ENCODE results near the gene HK1. TPM values are rescaled to one million over a fixed set of nuclear protein-coding genes. Genes with fewer than 3 reads are reported as not detected.

Gene HK1
- total and polyA plus RNA-seq, 4 donors = 1.8 to 166 (median 7.4) TPM

DNA sequence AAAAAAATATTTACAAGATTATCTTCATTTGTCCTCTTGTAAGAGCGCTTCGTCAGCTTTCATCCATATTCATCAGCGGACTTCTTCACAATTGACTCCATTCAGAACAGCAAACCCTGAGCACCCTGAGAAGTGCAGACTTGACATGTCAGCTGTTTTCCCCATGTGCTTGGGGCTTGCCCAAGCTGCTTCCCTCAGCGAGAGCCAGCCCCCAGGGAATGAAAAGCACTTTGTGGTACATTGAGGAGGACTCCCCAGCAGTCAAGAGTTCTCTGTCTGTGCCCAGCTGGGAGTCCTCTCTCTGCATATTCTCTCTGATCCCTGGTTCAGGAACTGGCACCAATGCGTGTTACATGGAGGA, 35.5 kb upstream of the HK1 start:
- no peak for DNase-seq (ENCODE audit: low spot score)
- no peak overlapping the region for H3K4me3 ChIP-seq (ENCODE audit: low read depth in 1 of 3, low read length in 3 of 3)
- TF ChIP-seq, protein P1, sequence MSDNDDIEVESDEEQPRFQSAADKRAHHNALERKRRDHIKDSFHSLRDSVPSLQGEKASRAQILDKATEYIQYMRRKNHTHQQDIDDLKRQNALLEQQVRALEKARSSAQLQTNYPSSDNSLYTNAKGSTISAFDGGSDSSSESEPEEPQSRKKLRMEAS (IDR thresholded peaks at IDR 0.05) = no peak
- TF ChIP-seq HNF4G (IDR thresholded peaks at IDR 0.05) (no peak), GABPA (IDR thresholded peaks at IDR 0.05 in 1 of 2, conservative IDR thresholded peaks at IDR 0.05 in 1 of 2) (no peak), EGR1 (IDR thresholded peaks at IDR 0.05; ENCODE audit: low read depth in 2 of 2) (no peak), RXRA (IDR thresholded peaks at IDR 0.05) (no peak), TAF1 (conservative IDR thresholded peaks at IDR 0.05) (no peak), RAD21 (IDR thresholded peaks at IDR 0.05) (no peak), NR2F2 (IDR thresholded peaks at IDR 0.05) (no peak)
- TF ChIP-seq, protein P2, sequence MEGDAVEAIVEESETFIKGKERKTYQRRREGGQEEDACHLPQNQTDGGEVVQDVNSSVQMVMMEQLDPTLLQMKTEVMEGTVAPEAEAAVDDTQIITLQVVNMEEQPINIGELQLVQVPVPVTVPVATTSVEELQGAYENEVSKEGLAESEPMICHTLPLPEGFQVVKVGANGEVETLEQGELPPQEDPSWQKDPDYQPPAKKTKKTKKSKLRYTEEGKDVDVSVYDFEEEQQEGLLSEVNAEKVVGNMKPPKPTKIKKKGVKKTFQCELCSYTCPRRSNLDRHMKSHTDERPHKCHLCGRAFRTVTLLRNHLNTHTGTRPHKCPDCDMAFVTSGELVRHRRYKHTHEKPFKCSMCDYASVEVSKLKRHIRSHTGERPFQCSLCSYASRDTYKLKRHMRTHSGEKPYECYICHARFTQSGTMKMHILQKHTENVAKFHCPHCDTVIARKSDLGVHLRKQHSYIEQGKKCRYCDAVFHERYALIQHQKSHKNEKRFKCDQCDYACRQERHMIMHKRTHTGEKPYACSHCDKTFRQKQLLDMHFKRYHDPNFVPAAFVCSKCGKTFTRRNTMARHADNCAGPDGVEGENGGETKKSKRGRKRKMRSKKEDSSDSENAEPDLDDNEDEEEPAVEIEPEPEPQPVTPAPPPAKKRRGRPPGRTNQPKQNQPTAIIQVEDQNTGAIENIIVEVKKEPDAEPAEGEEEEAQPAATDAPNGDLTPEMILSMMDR (IDR thresholded peaks at IDR 0.05; ENCODE audit: low read depth, low read length, missing input control) = no peak
- WGBS = 83% methylated on average over 5 of the region's 5 CpGs
- no peaks in the 10 kb centered on the region for H3K9me3 ChIP-seq (ENCODE audit: control insufficient read depth in 4 of 4, low read length in 3 of 4)
- peaks cover 0 to 4% (median 0%) of the 10 kb centered on the region in 4 donors for H3K4me1 ChIP-seq (ENCODE audit: control insufficient read depth in 4 of 4, insufficient read depth in 4 of 4, low read length in 3 of 4)
- no peak overlapping the region for H3K27ac ChIP-seq (ENCODE audit: low read depth in 1 of 2, low read length in 2 of 2)
- H3K36me3 ChIP-seq (ENCODE audit: control insufficient read depth in 4 of 4, insufficient read depth in 3 of 4, low read depth in 1 of 4, low read length in 3 of 4) = no peaks in the 10 kb centered on the region
- H3K9ac ChIP-seq (ENCODE audit: low read depth in 1 of 2, low read length in 2 of 2) = no peak overlapping the region
- H3K27me3 ChIP-seq (ENCODE audit: control insufficient read depth in 4 of 4, insufficient read depth in 4 of 4, low read length in 3 of 4) = no peaks in the 10 kb centered on the region

DNA sequence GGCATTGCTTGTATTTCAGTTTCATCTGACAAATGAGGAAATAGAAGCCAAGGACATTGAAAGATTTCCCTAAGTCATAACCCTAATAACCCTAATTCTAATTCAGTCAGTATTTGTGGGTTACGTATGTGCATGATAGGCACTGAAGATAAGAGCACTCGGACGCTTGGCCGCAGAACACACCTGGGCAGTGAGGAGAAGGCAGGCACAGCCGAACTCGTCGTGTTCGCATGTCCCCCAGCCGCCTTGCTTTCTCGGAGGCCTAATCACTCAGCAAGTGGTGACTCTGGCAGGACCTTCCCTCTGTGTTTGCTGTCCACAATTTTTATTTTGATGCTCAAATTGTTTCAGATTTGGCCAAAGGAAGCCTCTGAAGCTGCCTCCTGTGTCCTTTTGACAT, 34.5 kb upstream of the HK1 start:
- H3K9me3 ChIP-seq (ENCODE audit: control insufficient read depth in 4 of 4, low read length in 3 of 4) = no peaks in the 10 kb centered on the region
- peaks cover 0 to 2% (median 0%) of the 10 kb centered on the region in 4 donors for H3K4me1 ChIP-seq (ENCODE audit: control insufficient read depth in 4 of 4, insufficient read depth in 4 of 4, low read length in 3 of 4)
- H3K27me3 ChIP-seq (ENCODE audit: control insufficient read depth in 4 of 4, insufficient read depth in 4 of 4, low read length in 3 of 4) = no peaks in the 10 kb centered on the region
- TF ChIP-seq RXRA (IDR thresholded peaks at IDR 0.05) (no peak), RAD21 (IDR thresholded peaks at IDR 0.05) (no peak), FOXA1 (IDR thresholded peaks at IDR 0.05) (no peak), GABPA (IDR thresholded peaks at IDR 0.05 in 1 of 2, conservative IDR thresholded peaks at IDR 0.05 in 1 of 2) (no peak), EGR1 (IDR thresholded peaks at IDR 0.05; ENCODE audit: low read depth in 2 of 2) (no peak), TAF1 (conservative IDR thresholded peaks at IDR 0.05) (no peak)
- TF ChIP-seq, protein P3, sequence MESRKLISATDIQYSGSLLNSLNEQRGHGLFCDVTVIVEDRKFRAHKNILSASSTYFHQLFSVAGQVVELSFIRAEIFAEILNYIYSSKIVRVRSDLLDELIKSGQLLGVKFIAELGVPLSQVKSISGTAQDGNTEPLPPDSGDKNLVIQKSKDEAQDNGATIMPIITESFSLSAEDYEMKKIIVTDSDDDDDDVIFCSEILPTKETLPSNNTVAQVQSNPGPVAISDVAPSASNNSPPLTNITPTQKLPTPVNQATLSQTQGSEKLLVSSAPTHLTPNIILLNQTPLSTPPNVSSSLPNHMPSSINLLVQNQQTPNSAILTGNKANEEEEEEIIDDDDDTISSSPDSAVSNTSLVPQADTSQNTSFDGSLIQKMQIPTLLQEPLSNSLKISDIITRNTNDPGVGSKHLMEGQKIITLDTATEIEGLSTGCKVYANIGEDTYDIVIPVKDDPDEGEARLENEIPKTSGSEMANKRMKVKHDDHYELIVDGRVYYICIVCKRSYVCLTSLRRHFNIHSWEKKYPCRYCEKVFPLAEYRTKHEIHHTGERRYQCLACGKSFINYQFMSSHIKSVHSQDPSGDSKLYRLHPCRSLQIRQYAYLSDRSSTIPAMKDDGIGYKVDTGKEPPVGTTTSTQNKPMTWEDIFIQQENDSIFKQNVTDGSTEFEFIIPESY (IDR thresholded peaks at IDR 0.05) = no peak
- TF ChIP-seq, protein P1 (IDR thresholded peaks at IDR 0.05) = no peak
- no peak overlapping the region for H3K4me3 ChIP-seq (ENCODE audit: low read depth in 1 of 3, low read length in 3 of 3)
- DNase-seq (ENCODE audit: low spot score) = no peak
- H3K9ac ChIP-seq (ENCODE audit: low read depth in 1 of 2, low read length in 2 of 2) = no peak overlapping the region
- H3K36me3 ChIP-seq (ENCODE audit: control insufficient read depth in 4 of 4, insufficient read depth in 3 of 4, low read depth in 1 of 4, low read length in 3 of 4) = no peaks in the 10 kb centered on the region
- H3K27ac ChIP-seq (ENCODE audit: low read depth in 1 of 2, low read length in 2 of 2) = no peak overlapping the region
- WGBS = 90% methylated on average over 10 of the region's 10 CpGs

DNA sequence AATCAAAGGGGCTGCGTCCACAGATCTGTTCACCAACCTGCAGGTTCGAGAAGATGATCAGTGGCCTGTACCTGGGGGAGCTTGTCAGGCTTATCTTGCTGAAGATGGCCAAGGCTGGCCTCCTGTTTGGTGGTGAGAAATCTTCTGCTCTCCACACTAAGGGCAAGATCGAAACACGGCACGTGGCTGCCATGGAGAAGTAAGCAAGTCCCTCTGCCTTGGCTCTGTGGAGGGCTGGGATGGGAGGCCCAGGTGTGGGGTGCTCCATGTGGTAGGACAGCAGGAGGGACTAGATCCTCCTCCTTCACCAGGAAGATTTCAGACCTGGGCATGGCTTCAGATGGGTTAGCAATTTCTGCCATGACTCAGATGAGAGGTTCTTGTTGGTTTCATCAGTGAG, 32.3 kb upstream of the HK1 start:
- WGBS = 95% methylated on average over 5 of the region's 5 CpGs
- no peak for DNase-seq (ENCODE audit: low spot score)
- Histone ChIP-seq H3K36me3 (ENCODE audit: control insufficient read depth in 4 of 4, insufficient read depth in 3 of 4, low read depth in 1 of 4, low read length in 3 of 4) (no peaks in the 10 kb centered on the region), H3K4me3 (ENCODE audit: low read depth in 1 of 3, low read length in 3 of 3) (no peak overlapping the region), H3K27ac (ENCODE audit: low read depth in 1 of 2, low read length in 2 of 2) (no peak overlapping the region), H3K4me1 (ENCODE audit: control insufficient read depth in 4 of 4, insufficient read depth in 4 of 4, low read length in 3 of 4) (no peaks in the 10 kb centered on the region), H3K9me3 (ENCODE audit: control insufficient read depth in 4 of 4, low read length in 3 of 4) (no peaks in the 10 kb centered on the region), H3K27me3 (ENCODE audit: control insufficient read depth in 4 of 4, insufficient read depth in 4 of 4, low read length in 3 of 4) (no peaks in the 10 kb centered on the region), H3K9ac (ENCODE audit: low read depth in 1 of 2, low read length in 2 of 2) (no peak overlapping the region)
- TF ChIP-seq SP1 (IDR thresholded peaks at IDR 0.05) (no peak), YY1 (IDR thresholded peaks at IDR 0.05) (no peak)
- TF ChIP-seq, protein P1 (IDR thresholded peaks at IDR 0.05) = no peak
- TF ChIP-seq, protein P2 (IDR thresholded peaks at IDR 0.05; ENCODE audit: low read depth, low read length, missing input control) = no peak

Data from liver (tissue), 9 donors.